ENCODE data around the gene CEP70. TPM values are rescaled to one million over a fixed set of nuclear protein-coding genes. Genes with fewer than 3 reads are reported as not detected.
"Not testable (repeated sequence)": the region's sequence is repeated elsewhere in the genome, so short reads cannot be mapped to it uniquely, and the experiment has no call there.

CEP70 gene
- total RNA-seq, 2 experiments from 2014 or later = 10.0 to 11.2 TPM

GRCh38 chr3:138600100-138600745 is 6.2 kb upstream of the CEP70 start:
- peaks cover 8% of the 10 kb centered on the region for H3K36me3 Mint-ChIP-seq
- no peak overlapping the region for H3K27ac Mint-ChIP-seq
- no peaks in the 10 kb centered on the region for H3K4me1 Mint-ChIP-seq
- no peak for DNase-seq
- no peak overlapping the region for H3K4me3 Mint-ChIP-seq
- peaks cover 7% of the 10 kb centered on the region for H3K9me3 Mint-ChIP-seq
- no peaks in the 10 kb centered on the region for H3K27me3 Mint-ChIP-seq

- no peak overlapping the region for H3K27ac Mint-ChIP-seq
- DNase-seq = no peak
- H3K36me3 Mint-ChIP-seq = peaks cover 8% of the 10 kb centered on the region
- no peaks in the 10 kb centered on the region for H3K27me3 Mint-ChIP-seq
- H3K9me3 Mint-ChIP-seq = peaks cover 7% of the 10 kb centered on the region
- H3K4me1 Mint-ChIP-seq = peaks cover 7% of the 10 kb centered on the region
- no peak overlapping the region for H3K4me3 Mint-ChIP-seq
These were observed 4.5 kb upstream of the CEP70 start for GRCh38 chr3:138598534-138598933.

GRCh38 chr3:138597186-138597976 is 3.3 kb upstream of the CEP70 start:
- H3K27ac Mint-ChIP-seq, H3K9me3 Mint-ChIP-seq, H3K36me3 Mint-ChIP-seq, H3K4me1 Mint-ChIP-seq, H3K27me3 Mint-ChIP-seq, H3K4me3 Mint-ChIP-seq, DNase-seq: not testable (repeated sequence)

- peaks cover 3% of the 10 kb centered on the region for H3K36me3 Mint-ChIP-seq
- H3K9me3 Mint-ChIP-seq = no peaks in the 10 kb centered on the region
- H3K27ac Mint-ChIP-seq = peak overlapping the region; percentile 98
- H3K4me1 Mint-ChIP-seq = peaks cover 13% of the 10 kb centered on the region
- no peak for DNase-seq
- peak overlapping the region; percentile 86 for H3K4me3 Mint-ChIP-seq
- no peaks in the 10 kb centered on the region for H3K27me3 Mint-ChIP-seq
These were observed 1.0 kb upstream of the CEP70 start for GRCh38 chr3:138594935-138595610.

GRCh38 chr3:138593488-138594149 is 441 bp downstream of the CEP70 start:
- H3K4me1 Mint-ChIP-seq = peaks cover 13% of the 10 kb centered on the region
- no peaks in the 10 kb centered on the region for H3K9me3 Mint-ChIP-seq
- H3K4me3 Mint-ChIP-seq = peak overlapping the region; percentile 86
- H3K27ac Mint-ChIP-seq = peak overlapping the region; percentile 98
- DNase-seq = no peak
- H3K27me3 Mint-ChIP-seq = no peaks in the 10 kb centered on the region
- H3K36me3 Mint-ChIP-seq = peaks cover 3% of the 10 kb centered on the region

- H3K36me3 Mint-ChIP-seq = peaks cover 3% of the 10 kb centered on the region
- H3K27ac Mint-ChIP-seq = no peak overlapping the region
- peaks cover 1% of the 10 kb centered on the region for H3K9me3 Mint-ChIP-seq
- H3K4me3 Mint-ChIP-seq = no peak overlapping the region
- DNase-seq = no peak
- H3K4me1 Mint-ChIP-seq = peaks cover 19% of the 10 kb centered on the region
- H3K27me3 Mint-ChIP-seq = no peaks in the 10 kb centered on the region
These were observed 2.7 kb downstream of the CEP70 start for GRCh38 chr3:138591392-138591791.

- DNase-seq = no peak
- peaks cover 6% of the 10 kb centered on the region for H3K9me3 Mint-ChIP-seq
These were observed 5.6 kb downstream of the CEP70 start for GRCh38 chr3:138588445-138588844.

GRCh38 chr3:138587374-138587773 is 6.7 kb downstream of the CEP70 start:
- Mint-ChIP-seq H3K4me1 (peaks cover 36% of the 10 kb centered on the region), H3K27ac (no peak overlapping the region), H3K4me3 (no peak overlapping the region), H3K9me3 (peaks cover 6% of the 10 kb centered on the region), H3K36me3 (peaks cover 28% of the 10 kb centered on the region), H3K27me3 (no peaks in the 10 kb centered on the region)
- no peak for DNase-seq

More at GRCh38 chr3:138588445-138588844, 5.6 kb downstream of the CEP70 start:
- Mint-ChIP-seq H3K27ac (no peak overlapping the region), H3K27me3 (no peaks in the 10 kb centered on the region), H3K36me3 (peaks cover 26% of the 10 kb centered on the region), H3K4me3 (no peak overlapping the region), H3K4me1 (peaks cover 30% of the 10 kb centered on the region)

GRCh38 chr3:138578961-138579574 is 15.0 kb downstream of the CEP70 start:
- no peak for DNase-seq
- H3K9me3 Mint-ChIP-seq = peaks cover 15% of the 10 kb centered on the region
- H3K4me1 Mint-ChIP-seq = peaks cover 37% of the 10 kb centered on the region
- H3K36me3 Mint-ChIP-seq = peaks cover 37% of the 10 kb centered on the region
- H3K27ac Mint-ChIP-seq = no peak overlapping the region
- H3K27me3 Mint-ChIP-seq = no peaks in the 10 kb centered on the region
- no peak overlapping the region for H3K4me3 Mint-ChIP-seq

- H3K27ac Mint-ChIP-seq = peak overlapping the region; percentile 63
- no peaks in the 10 kb centered on the region for H3K27me3 Mint-ChIP-seq
- H3K4me1 Mint-ChIP-seq = peaks cover 28% of the 10 kb centered on the region
- no peak for DNase-seq
- peaks cover 41% of the 10 kb centered on the region for H3K36me3 Mint-ChIP-seq
- H3K9me3 Mint-ChIP-seq = peaks cover 22% of the 10 kb centered on the region
- H3K4me3 Mint-ChIP-seq = peak overlapping the region; percentile 53
These were observed 15.9 kb downstream of the CEP70 start for GRCh38 chr3:138578141-138578540.

- Mint-ChIP-seq H3K4me1 (peaks cover 21% of the 10 kb centered on the region), H3K36me3 (peaks cover 50% of the 10 kb centered on the region)
These were observed 20.9 kb downstream of the CEP70 start for GRCh38 chr3:138573138-138573537.

GRCh38 chr3:138569624-138570023 is 24.4 kb downstream of the CEP70 start:
- not testable (repeated sequence) for H3K4me3 Mint-ChIP-seq, DNase-seq, H3K27me3 Mint-ChIP-seq, H3K27ac Mint-ChIP-seq
- H3K36me3 Mint-ChIP-seq = peaks cover 48% of the 10 kb centered on the region
- peaks cover 13% of the 10 kb centered on the region for H3K4me1 Mint-ChIP-seq
- peaks cover 15% of the 10 kb centered on the region for H3K9me3 Mint-ChIP-seq

More at GRCh38 chr3:138573138-138573537, 20.9 kb downstream of the CEP70 start:
- Mint-ChIP-seq H3K4me3 (no peak overlapping the region), H3K9me3 (peaks cover 22% of the 10 kb centered on the region), H3K27me3 (no peaks in the 10 kb centered on the region), H3K27ac (no peak overlapping the region)
- no peak for DNase-seq

GRCh38 chr3:138569090-138569489 is 25.0 kb downstream of the CEP70 start:
- Mint-ChIP-seq H3K36me3 (peaks cover 48% of the 10 kb centered on the region), H3K4me1 (peaks cover 13% of the 10 kb centered on the region), H3K27ac (no peak overlapping the region), H3K9me3 (peaks cover 15% of the 10 kb centered on the region), H3K27me3 (no peaks in the 10 kb centered on the region), H3K4me3 (no peak overlapping the region)
- DNase-seq = no peak

GRCh38 chr3:138567403-138567802 is 26.7 kb downstream of the CEP70 start:
- Mint-ChIP-seq H3K9me3 (peaks cover 6% of the 10 kb centered on the region), H3K4me1 (peaks cover 15% of the 10 kb centered on the region), H3K27me3 (no peaks in the 10 kb centered on the region), H3K36me3 (peaks cover 46% of the 10 kb centered on the region), H3K4me3 (no peak overlapping the region), H3K27ac (no peak overlapping the region)
- DNase-seq = no peak

Measured in activated naive CD8-positive, alpha-beta T cell treated with anti-CD3 and anti-CD28 coated beads for 36 hours (primary cell).